Adipocyte (in vitro differentiated cells): ENCODE results near the gene SLC41A3.

Experiments
- DNase-seq: peaks from one replicate; pipeline ENCODE4 v3.0.0-alpha.2; 2015; ENCODE audit warnings: low read depth
- H3K27me3 ChIP-seq: replicated peaks from 2 replicates; pipeline ENCODE4 v1.7.0; 2013; ENCODE audit warnings: mild to moderate bottlenecking, low read length, moderate library complexity; ENCODE audit not compliant: control insufficient read depth, insufficient read depth
- H3K36me3 ChIP-seq: 2 replicates; pipeline ENCODE4 v1.7.0; 2013; ENCODE audit warnings: low read length, mild to moderate bottlenecking, moderate library complexity; ENCODE audit not compliant: control insufficient read depth, insufficient read depth, severe bottlenecking
- H3K4me1 ChIP-seq: 2 replicates; pipeline ENCODE4 v1.7.0; 2013; ENCODE audit warnings: mild to moderate bottlenecking, low read length, moderate library complexity; ENCODE audit not compliant: control insufficient read depth, insufficient read depth
- H3K4me3 ChIP-seq: 2 replicates; pipeline ENCODE4 v1.7.0; 2013; ENCODE audit warnings: mild to moderate bottlenecking, low read length, moderate library complexity
- H3K9ac ChIP-seq: 2 replicates; pipeline ENCODE4 v1.7.0; 2013; ENCODE audit warnings: mild to moderate bottlenecking, low read length, moderate library complexity
- H3K9me3 ChIP-seq: 2 replicates; pipeline ENCODE4 v1.7.0; 2013; ENCODE audit warnings: mild to moderate bottlenecking, low read length, moderate library complexity; ENCODE audit not compliant: control insufficient read depth

Gene SLC41A3

DNA sequence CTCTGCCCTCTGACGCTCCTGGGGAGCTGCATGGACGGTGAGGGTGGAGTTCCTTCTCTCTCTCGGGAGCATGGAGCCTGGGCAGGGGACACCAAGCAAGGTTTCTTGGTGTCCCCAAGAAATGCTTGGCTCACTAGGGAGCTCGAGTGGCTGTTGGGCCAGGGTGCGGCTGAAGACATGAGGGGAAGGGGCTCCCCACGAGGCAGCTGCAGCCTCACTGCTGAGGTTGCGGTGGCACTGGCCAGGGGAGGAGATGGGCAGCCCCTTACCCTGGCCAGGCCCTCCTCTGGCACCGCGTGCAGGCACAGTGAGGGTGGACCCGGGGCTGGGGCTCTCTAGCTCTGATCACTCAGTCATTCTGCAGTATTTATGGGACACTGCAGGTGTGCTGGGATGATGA, 43.5 kb upstream of the SLC41A3 start:
- H3K4me1 ChIP-seq: no peaks in the 10 kb centered on the region
- no peaks in the 10 kb centered on the region for H3K9me3 ChIP-seq
- no peak for DNase-seq
- peaks cover 19% of the 10 kb centered on the region for H3K27me3 ChIP-seq
- peaks cover 22% of the 10 kb centered on the region for H3K36me3 ChIP-seq
- H3K9ac ChIP-seq: no peak overlapping the region
- H3K4me3 ChIP-seq: no peak overlapping the region

DNA sequence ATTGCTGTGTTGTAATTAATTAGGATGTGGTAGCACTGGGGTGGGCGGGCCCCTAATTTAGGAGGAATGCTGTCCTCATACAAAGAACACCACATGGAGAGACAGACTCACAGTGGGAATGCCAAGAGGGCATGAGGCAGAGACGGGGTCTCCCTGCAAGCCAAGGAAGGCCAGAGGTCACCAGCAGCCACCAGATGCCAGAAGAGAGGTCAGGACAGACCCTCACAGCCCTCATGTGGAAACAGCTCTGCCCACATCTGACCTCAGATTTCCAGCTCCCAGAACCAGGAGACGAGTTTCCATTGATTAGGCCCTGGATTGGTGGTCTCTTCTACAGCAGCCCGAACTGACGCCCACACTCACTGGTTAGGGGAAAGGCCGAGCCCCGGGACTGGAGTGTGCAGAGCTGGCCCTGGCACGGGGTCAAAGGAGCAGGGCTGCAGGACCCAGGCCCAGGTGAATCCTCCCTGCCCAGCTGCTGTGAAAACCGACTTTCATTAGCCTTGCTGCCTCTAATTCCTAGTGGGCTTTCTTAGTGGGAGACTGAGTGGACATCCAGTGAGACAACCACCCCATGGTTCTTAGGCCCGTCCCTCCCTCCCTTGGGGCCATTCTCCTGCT, 43.0 kb upstream of the SLC41A3 start:
- Histone ChIP-seq H3K27me3 (peaks cover 20% of the 10 kb centered on the region), H3K4me1 (no peaks in the 10 kb centered on the region), H3K9ac (no peak overlapping the region), H3K9me3 (no peaks in the 10 kb centered on the region), H3K36me3 (peaks cover 25% of the 10 kb centered on the region), H3K4me3 (no peak overlapping the region)
- DNase-seq: no peak

DNA sequence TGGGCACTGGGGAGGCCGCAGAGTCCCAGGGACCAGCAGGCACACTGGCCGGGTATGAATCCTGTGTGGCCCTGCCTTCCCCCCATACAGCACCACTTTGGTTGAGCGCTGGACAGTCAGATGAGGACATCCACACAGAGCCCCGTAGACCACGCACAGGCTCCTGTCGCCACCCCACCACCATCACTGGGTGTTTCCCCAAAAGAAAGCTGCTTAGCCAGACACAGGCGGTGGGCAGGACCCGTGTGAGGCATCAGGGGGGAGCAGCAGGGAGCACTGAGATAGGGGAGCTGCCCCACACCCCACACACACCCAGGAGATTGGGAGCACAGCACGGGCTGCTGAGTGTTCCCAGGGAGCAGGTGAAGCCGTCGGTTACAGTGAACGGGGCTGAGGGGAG, 42.4 kb upstream of the SLC41A3 start:
- Histone ChIP-seq H3K9ac (no peak overlapping the region), H3K36me3 (peaks cover 26% of the 10 kb centered on the region), H3K4me1 (no peaks in the 10 kb centered on the region), H3K9me3 (no peaks in the 10 kb centered on the region), H3K4me3 (no peak overlapping the region), H3K27me3 (peaks cover 24% of the 10 kb centered on the region)
- no peak for DNase-seq

DNA sequence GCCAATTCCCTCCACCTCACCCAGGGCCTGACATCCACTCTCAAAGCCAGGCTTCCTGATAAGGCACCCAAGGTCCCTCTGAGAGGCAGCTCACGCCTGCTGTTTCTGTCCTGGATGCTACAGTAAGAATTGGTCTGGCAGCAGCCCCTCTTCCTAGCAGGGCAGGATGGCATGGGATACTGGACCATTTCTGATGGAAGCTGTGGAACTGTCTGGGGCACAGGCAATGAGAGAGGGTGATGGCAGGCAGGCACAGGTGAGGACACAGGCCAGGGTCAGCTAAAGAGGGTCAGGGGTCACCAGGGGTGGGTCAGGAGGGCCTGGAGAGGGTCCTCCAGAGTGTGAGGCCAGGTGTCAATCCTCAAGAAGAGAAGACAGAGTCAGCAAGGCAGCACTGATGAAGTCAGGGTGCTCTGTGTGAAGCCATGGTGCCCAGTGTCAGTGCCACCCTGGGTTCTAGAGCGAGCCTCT, 41.9 kb upstream of the SLC41A3 start:
- Histone ChIP-seq H3K4me1 (no peaks in the 10 kb centered on the region), H3K9ac (no peak overlapping the region), H3K4me3 (no peak overlapping the region), H3K36me3 (peaks cover 25% of the 10 kb centered on the region), H3K9me3 (no peaks in the 10 kb centered on the region), H3K27me3 (peaks cover 28% of the 10 kb centered on the region)
- no peak for DNase-seq

DNA sequence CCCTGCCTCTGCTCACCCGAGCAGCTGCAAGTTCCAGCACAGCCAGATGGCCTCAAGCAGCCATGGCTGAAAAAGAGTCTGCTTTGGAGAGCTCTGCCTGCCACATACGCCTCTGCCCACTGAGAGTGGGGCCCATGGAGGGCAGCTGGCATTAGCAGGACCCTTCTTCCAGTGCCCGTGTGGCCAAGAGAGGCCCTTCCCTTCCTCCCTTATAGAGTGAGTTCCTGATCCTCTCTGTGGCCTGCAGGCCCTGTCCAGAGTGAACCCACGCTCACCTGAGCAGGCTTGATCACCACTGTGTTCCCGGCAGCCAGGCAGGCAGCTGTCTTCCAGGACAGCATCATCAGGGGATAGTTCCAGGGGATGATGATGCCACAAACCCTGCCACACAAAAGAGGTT, 41.4 kb upstream of the SLC41A3 start:
- DNase-seq: no peak
- peaks cover 26% of the 10 kb centered on the region for H3K27me3 ChIP-seq
- no peaks in the 10 kb centered on the region for H3K9me3 ChIP-seq
- no peak overlapping the region for H3K4me3 ChIP-seq
- no peaks in the 10 kb centered on the region for H3K4me1 ChIP-seq
- no peak overlapping the region for H3K9ac ChIP-seq
- H3K36me3 ChIP-seq: peaks cover 25% of the 10 kb centered on the region

DNA sequence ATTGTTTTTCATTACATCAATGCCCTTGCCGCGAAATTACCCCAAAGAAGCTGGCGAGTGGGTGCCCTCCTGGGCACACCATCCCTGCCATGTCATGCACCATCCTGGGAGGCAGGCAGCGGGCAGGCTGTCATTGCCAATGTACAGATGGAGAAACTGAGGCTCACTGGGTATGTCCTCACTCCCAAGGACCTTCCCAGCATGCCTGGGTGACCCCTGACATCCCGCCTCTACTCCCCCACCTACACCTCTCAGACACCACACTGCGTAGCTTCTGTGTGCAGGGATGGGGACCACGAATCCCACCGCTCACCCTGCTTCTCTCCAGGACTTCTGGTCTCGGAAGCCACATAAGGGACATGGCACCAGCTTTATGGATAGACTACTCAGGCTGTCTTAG, 41.0 kb upstream of the SLC41A3 start:
- no peak for DNase-seq
- Histone ChIP-seq H3K27me3 (peaks cover 26% of the 10 kb centered on the region), H3K4me1 (no peaks in the 10 kb centered on the region), H3K9ac (no peak overlapping the region), H3K4me3 (no peak overlapping the region), H3K36me3 (peaks cover 25% of the 10 kb centered on the region), H3K9me3 (no peaks in the 10 kb centered on the region)

DNA sequence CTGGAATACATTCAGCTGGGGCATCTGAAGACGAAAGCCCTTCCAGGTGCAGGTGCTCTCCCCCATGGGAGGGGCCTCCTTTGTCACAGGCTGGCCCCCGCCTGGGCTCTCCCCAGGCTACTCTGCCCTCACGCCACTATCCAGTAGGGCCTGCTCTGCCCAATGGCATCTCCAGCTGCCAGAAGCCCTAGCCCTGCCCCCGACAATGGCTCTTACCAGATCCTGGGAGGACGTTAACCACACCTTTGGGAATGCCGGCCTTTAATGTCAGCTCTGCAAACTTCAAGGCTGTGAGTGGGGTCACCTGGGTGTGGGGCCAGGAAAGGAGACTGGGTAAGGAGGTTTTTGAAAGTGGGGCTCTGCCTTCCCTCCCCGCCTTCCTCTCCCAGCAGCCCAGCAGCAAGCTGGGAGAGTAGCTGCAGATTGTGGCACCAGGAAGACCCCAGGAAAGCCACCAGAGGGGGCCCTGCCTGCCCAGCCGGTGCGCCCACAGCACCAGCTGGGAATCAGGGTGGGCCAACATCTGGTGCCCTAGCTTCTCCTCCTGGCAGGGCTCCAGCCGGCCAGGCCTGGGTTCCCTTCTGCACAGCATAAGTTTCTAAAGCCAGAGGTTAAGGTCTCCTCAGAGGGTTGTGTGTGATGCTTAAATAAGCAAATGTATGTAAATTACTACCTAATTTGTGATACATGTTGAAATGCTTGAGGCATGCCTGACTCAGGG, 40.4 kb upstream of the SLC41A3 start:
- Histone ChIP-seq H3K27me3 (peaks cover 26% of the 10 kb centered on the region), H3K4me1 (no peaks in the 10 kb centered on the region), H3K4me3 (no peak overlapping the region), H3K36me3 (peaks cover 29% of the 10 kb centered on the region), H3K9ac (no peak overlapping the region), H3K9me3 (no peaks in the 10 kb centered on the region)
- no peak for DNase-seq

DNA sequence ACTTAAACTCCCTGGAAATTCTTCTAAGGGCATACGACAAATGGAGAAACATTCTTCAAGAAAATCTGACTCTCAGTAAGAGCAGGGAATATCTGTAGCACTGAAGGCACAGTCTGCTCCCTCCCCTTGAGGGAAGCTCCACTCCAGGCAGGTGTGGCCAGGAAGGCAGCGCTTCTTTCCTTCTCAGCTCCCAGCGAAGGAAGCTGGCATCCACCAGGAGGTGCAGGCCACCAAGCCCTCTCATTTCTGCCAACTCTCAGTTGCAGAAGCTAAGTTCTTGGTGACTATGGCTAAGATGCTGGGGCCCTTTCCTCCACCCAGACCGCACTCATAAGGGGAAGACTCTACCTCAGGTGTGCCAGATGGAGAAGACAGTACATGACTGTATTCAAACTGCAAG, 37.7 kb upstream of the SLC41A3 start:
- H3K4me3 ChIP-seq: no peak overlapping the region
- H3K36me3 ChIP-seq: peaks cover 32% of the 10 kb centered on the region
- DNase-seq: no peak
- H3K9me3 ChIP-seq: no peaks in the 10 kb centered on the region
- H3K4me1 ChIP-seq: no peaks in the 10 kb centered on the region
- H3K9ac ChIP-seq: no peak overlapping the region
- peaks cover 31% of the 10 kb centered on the region for H3K27me3 ChIP-seq

DNA sequence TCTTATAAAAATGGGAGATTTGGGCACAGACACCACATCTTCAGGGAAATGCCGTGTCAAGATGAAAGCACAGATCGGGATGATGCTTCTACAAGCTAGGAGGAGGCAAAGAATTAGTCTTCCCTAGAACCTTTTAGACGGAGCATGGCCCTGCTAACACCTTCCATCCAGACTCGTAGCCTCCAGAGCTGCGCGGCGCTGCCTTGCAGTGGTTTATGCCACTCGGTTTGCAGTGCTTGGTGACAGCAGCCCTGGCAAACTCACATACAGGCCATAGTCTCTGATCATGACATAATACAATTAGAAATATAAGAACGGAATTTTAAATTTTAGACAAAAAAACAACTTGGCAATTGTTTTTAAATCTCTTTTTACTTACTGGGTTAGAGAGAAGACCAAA, 37.1 kb upstream of the SLC41A3 start:
- Histone ChIP-seq H3K9ac (no peak overlapping the region), H3K27me3 (peaks cover 29% of the 10 kb centered on the region)
- no peak for DNase-seq

DNA sequence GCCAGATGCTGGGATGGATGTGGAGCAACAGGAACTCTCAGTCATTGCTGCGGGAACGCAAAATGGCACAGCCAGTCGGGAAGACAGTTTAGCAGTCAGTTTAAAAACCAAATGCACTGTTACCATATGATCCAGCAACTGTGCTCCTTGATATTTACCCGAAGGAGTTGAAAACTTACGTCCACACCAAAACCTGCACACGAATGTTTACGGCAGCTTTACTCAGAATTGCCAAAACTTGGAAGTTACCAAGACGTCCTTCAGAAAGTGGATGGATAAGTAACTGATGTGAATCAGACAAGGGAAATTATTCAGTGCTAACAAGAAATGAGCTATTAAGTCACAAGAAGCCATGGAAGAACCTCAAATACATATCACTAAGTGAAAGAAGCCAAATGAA, 36.1 kb upstream of the SLC41A3 start:
- no peak overlapping the region for H3K4me3 ChIP-seq
- no peak for DNase-seq
- no peaks in the 10 kb centered on the region for H3K4me1 ChIP-seq
- no peak overlapping the region for H3K9ac ChIP-seq
- peaks cover 23% of the 10 kb centered on the region for H3K27me3 ChIP-seq
- H3K36me3 ChIP-seq: peaks cover 41% of the 10 kb centered on the region
- H3K9me3 ChIP-seq: no peaks in the 10 kb centered on the region

More for the DNA sequence above, 37.1 kb upstream of the SLC41A3 start:
- Histone ChIP-seq H3K4me1 (no peaks in the 10 kb centered on the region), H3K4me3 (no peak overlapping the region), H3K9me3 (no peaks in the 10 kb centered on the region), H3K36me3 (peaks cover 37% of the 10 kb centered on the region)

DNA sequence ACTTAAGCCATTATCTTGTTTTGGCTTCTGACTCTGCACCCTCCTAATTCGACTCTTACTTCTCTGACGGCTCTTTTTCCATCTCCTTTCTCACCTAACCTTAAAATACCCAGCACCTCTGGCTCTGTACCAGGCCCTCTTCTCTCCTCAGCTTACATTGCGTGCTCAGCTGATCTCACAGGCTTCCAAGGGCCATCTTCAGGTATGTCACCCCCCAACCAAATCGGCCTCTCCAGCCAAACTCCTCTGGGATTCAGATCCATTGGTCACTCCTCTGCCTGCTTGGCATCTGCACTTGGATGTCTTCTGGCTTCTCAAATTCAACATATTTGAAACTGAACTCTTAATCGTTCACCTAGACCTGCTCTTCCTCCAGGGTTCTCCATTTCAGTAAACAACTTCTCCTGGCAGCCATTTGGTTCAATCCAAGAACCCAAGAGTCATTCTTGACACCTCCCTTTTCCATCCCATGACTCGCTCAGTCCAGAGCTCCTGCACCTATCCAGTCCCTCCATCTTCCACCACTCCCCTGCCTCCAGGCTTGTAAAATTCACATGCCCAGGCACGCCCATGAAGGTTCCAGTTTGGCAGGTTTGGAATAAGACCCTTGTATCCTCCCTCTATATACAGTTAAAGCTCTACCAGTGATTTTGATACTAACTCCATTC, 35.2 kb upstream of the SLC41A3 start:
- Histone ChIP-seq H3K9me3 (no peaks in the 10 kb centered on the region), H3K4me1 (no peaks in the 10 kb centered on the region), H3K27me3 (peaks cover 23% of the 10 kb centered on the region), H3K4me3 (no peak overlapping the region), H3K9ac (no peak overlapping the region), H3K36me3 (peaks cover 43% of the 10 kb centered on the region)
- no peak for DNase-seq
